Measurements from ENCODE around the gene KCNK13.

KCNK13 gene

GRCh38 chr14:90091393-90091792 lies 29.6 kb downstream of the KCNK13 start:
- no peaks in the 10 kb centered on the region for H3K9me3 ChIP-seq (ENCODE audit: control insufficient read depth, low read length)
- H3K4me3 ChIP-seq (ENCODE audit: insufficient read depth, low read depth, low read length, poor library complexity, severe bottlenecking) = no peak overlapping the region
- H3K27ac ChIP-seq (ENCODE audit: insufficient read depth, low read length, poor library complexity, severe bottlenecking) = no peak overlapping the region
- H3K4me1 ChIP-seq (ENCODE audit: control insufficient read depth, insufficient read depth, low read length, poor library complexity, severe bottlenecking) = no peaks in the 10 kb centered on the region
- no peak for DNase-seq
- H3K27me3 ChIP-seq (replicated peaks; ENCODE audit: control insufficient read depth, insufficient read depth, low read length, poor library complexity, severe bottlenecking) = peaks cover under 1% of the 10 kb centered on the region
- no peaks in the 10 kb centered on the region for H3K36me3 ChIP-seq (ENCODE audit: control insufficient read depth, insufficient read depth, low read length)

- H3K27ac ChIP-seq (ENCODE audit: insufficient read depth, low read length, poor library complexity, severe bottlenecking) = no peak overlapping the region
- no peaks in the 10 kb centered on the region for H3K4me1 ChIP-seq (ENCODE audit: control insufficient read depth, insufficient read depth, low read length, poor library complexity, severe bottlenecking)
- H3K4me3 ChIP-seq (ENCODE audit: insufficient read depth, low read depth, low read length, poor library complexity, severe bottlenecking) = no peak overlapping the region
- H3K27me3 ChIP-seq (replicated peaks; ENCODE audit: control insufficient read depth, insufficient read depth, low read length, poor library complexity, severe bottlenecking) = peaks cover 3% of the 10 kb centered on the region
- DNase-seq = no peak
- H3K36me3 ChIP-seq (ENCODE audit: control insufficient read depth, insufficient read depth, low read length) = no peaks in the 10 kb centered on the region
- no peaks in the 10 kb centered on the region for H3K9me3 ChIP-seq (ENCODE audit: control insufficient read depth, low read length)
Observed at GRCh38 chr14:90093942-90094595, 32.3 kb downstream of the KCNK13 start.

- H3K27ac ChIP-seq (ENCODE audit: insufficient read depth, low read length, poor library complexity, severe bottlenecking) = no peak overlapping the region
- no peak overlapping the region for H3K4me3 ChIP-seq (ENCODE audit: insufficient read depth, low read depth, low read length, poor library complexity, severe bottlenecking)
- H3K27me3 ChIP-seq (replicated peaks; ENCODE audit: control insufficient read depth, insufficient read depth, low read length, poor library complexity, severe bottlenecking) = peaks cover 3% of the 10 kb centered on the region
- H3K9me3 ChIP-seq (ENCODE audit: control insufficient read depth, low read length) = no peaks in the 10 kb centered on the region
- DNase-seq = no peak
- no peaks in the 10 kb centered on the region for H3K4me1 ChIP-seq (ENCODE audit: control insufficient read depth, insufficient read depth, low read length, poor library complexity, severe bottlenecking)
- H3K36me3 ChIP-seq (ENCODE audit: control insufficient read depth, insufficient read depth, low read length) = no peaks in the 10 kb centered on the region
Observed at GRCh38 chr14:90095096-90095495, 33.3 kb downstream of the KCNK13 start.

GRCh38 chr14:90096566-90096965 lies 34.8 kb downstream of the KCNK13 start:
- peaks cover 3% of the 10 kb centered on the region for H3K27me3 ChIP-seq (replicated peaks; ENCODE audit: control insufficient read depth, insufficient read depth, low read length, poor library complexity, severe bottlenecking)
- no peaks in the 10 kb centered on the region for H3K9me3 ChIP-seq (ENCODE audit: control insufficient read depth, low read length)
- no peak for DNase-seq
- H3K36me3 ChIP-seq (ENCODE audit: control insufficient read depth, insufficient read depth, low read length) = no peaks in the 10 kb centered on the region
- H3K27ac ChIP-seq (ENCODE audit: insufficient read depth, low read length, poor library complexity, severe bottlenecking) = no peak overlapping the region
- no peak overlapping the region for H3K4me3 ChIP-seq (ENCODE audit: insufficient read depth, low read depth, low read length, poor library complexity, severe bottlenecking)
- H3K4me1 ChIP-seq (ENCODE audit: control insufficient read depth, insufficient read depth, low read length, poor library complexity, severe bottlenecking) = no peaks in the 10 kb centered on the region

GRCh38 chr14:90103808-90104207 lies 42.0 kb downstream of the KCNK13 start:
- no peak for DNase-seq
- Histone ChIP-seq H3K27me3 (replicated peaks; ENCODE audit: control insufficient read depth, insufficient read depth, low read length, poor library complexity, severe bottlenecking) (no peaks in the 10 kb centered on the region), H3K27ac (ENCODE audit: insufficient read depth, low read length, poor library complexity, severe bottlenecking) (no peak overlapping the region), H3K4me1 (ENCODE audit: control insufficient read depth, insufficient read depth, low read length, poor library complexity, severe bottlenecking) (no peaks in the 10 kb centered on the region), H3K9me3 (ENCODE audit: control insufficient read depth, low read length) (no peaks in the 10 kb centered on the region), H3K4me3 (ENCODE audit: insufficient read depth, low read depth, low read length, poor library complexity, severe bottlenecking) (no peak overlapping the region), H3K36me3 (ENCODE audit: control insufficient read depth, insufficient read depth, low read length) (no peaks in the 10 kb centered on the region)

- Histone ChIP-seq H3K27ac (ENCODE audit: insufficient read depth, low read length, poor library complexity, severe bottlenecking) (no peak overlapping the region), H3K36me3 (ENCODE audit: control insufficient read depth, insufficient read depth, low read length) (no peaks in the 10 kb centered on the region), H3K4me1 (ENCODE audit: control insufficient read depth, insufficient read depth, low read length, poor library complexity, severe bottlenecking) (no peaks in the 10 kb centered on the region), H3K4me3 (ENCODE audit: insufficient read depth, low read depth, low read length, poor library complexity, severe bottlenecking) (no peak overlapping the region), H3K27me3 (replicated peaks; ENCODE audit: control insufficient read depth, insufficient read depth, low read length, poor library complexity, severe bottlenecking) (no peaks in the 10 kb centered on the region), H3K9me3 (ENCODE audit: control insufficient read depth, low read length) (no peaks in the 10 kb centered on the region)
- DNase-seq = no peak
Observed at GRCh38 chr14:90105756-90106155, 44.0 kb downstream of the KCNK13 start.

GRCh38 chr14:90107789-90108188 lies 46.0 kb downstream of the KCNK13 start:
- Histone ChIP-seq H3K4me3 (ENCODE audit: insufficient read depth, low read depth, low read length, poor library complexity, severe bottlenecking) (no peak overlapping the region), H3K27ac (ENCODE audit: insufficient read depth, low read length, poor library complexity, severe bottlenecking) (no peak overlapping the region), H3K4me1 (ENCODE audit: control insufficient read depth, insufficient read depth, low read length, poor library complexity, severe bottlenecking) (no peaks in the 10 kb centered on the region), H3K36me3 (ENCODE audit: control insufficient read depth, insufficient read depth, low read length) (no peaks in the 10 kb centered on the region), H3K9me3 (ENCODE audit: control insufficient read depth, low read length) (no peaks in the 10 kb centered on the region), H3K27me3 (replicated peaks; ENCODE audit: control insufficient read depth, insufficient read depth, low read length, poor library complexity, severe bottlenecking) (no peaks in the 10 kb centered on the region)
- no peak for DNase-seq

GRCh38 chr14:90109858-90110257 lies 48.1 kb downstream of the KCNK13 start:
- no peak for DNase-seq
- Histone ChIP-seq H3K36me3 (ENCODE audit: control insufficient read depth, insufficient read depth, low read length) (no peaks in the 10 kb centered on the region), H3K27ac (ENCODE audit: insufficient read depth, low read length, poor library complexity, severe bottlenecking) (no peak overlapping the region), H3K4me3 (ENCODE audit: insufficient read depth, low read depth, low read length, poor library complexity, severe bottlenecking) (no peak overlapping the region), H3K4me1 (ENCODE audit: control insufficient read depth, insufficient read depth, low read length, poor library complexity, severe bottlenecking) (no peaks in the 10 kb centered on the region), H3K27me3 (replicated peaks; ENCODE audit: control insufficient read depth, insufficient read depth, low read length, poor library complexity, severe bottlenecking) (no peaks in the 10 kb centered on the region), H3K9me3 (ENCODE audit: control insufficient read depth, low read length) (no peaks in the 10 kb centered on the region)

- Histone ChIP-seq H3K4me3 (ENCODE audit: insufficient read depth, low read depth, low read length, poor library complexity, severe bottlenecking) (no peak overlapping the region), H3K9me3 (ENCODE audit: control insufficient read depth, low read length) (no peaks in the 10 kb centered on the region), H3K27me3 (replicated peaks; ENCODE audit: control insufficient read depth, insufficient read depth, low read length, poor library complexity, severe bottlenecking) (no peaks in the 10 kb centered on the region), H3K27ac (ENCODE audit: insufficient read depth, low read length, poor library complexity, severe bottlenecking) (no peak overlapping the region), H3K4me1 (ENCODE audit: control insufficient read depth, insufficient read depth, low read length, poor library complexity, severe bottlenecking) (no peaks in the 10 kb centered on the region), H3K36me3 (ENCODE audit: control insufficient read depth, insufficient read depth, low read length) (no peaks in the 10 kb centered on the region)
- DNase-seq = no peak
Observed at GRCh38 chr14:90111895-90112534, 50.2 kb downstream of the KCNK13 start.

- H3K27ac ChIP-seq (ENCODE audit: insufficient read depth, low read length, poor library complexity, severe bottlenecking) = no peak overlapping the region
- no peaks in the 10 kb centered on the region for H3K9me3 ChIP-seq (ENCODE audit: control insufficient read depth, low read length)
- no peaks in the 10 kb centered on the region for H3K36me3 ChIP-seq (ENCODE audit: control insufficient read depth, insufficient read depth, low read length)
- no peak overlapping the region for H3K4me3 ChIP-seq (ENCODE audit: insufficient read depth, low read depth, low read length, poor library complexity, severe bottlenecking)
- H3K4me1 ChIP-seq (ENCODE audit: control insufficient read depth, insufficient read depth, low read length, poor library complexity, severe bottlenecking) = no peaks in the 10 kb centered on the region
- no peak for DNase-seq
- no peaks in the 10 kb centered on the region for H3K27me3 ChIP-seq (replicated peaks; ENCODE audit: control insufficient read depth, insufficient read depth, low read length, poor library complexity, severe bottlenecking)
Observed at GRCh38 chr14:90114554-90114953, 52.8 kb downstream of the KCNK13 start.
